ENCODE measurements around the gene GALNT2.

GALNT2 gene

GRCh38 chr1:230219174-230220067 is 152.4 kb downstream of the GALNT2 start:
- DNase-seq, result no peak

- DNase-seq, result no peak
Observed at GRCh38 chr1:230220478-230220877, 153.4 kb downstream of the GALNT2 start.

- DNase-seq, result no peak
Observed at GRCh38 chr1:230220907-230221306, 153.9 kb downstream of the GALNT2 start.

- DNase-seq, result no peak
Observed at GRCh38 chr1:230222678-230223077, 155.6 kb downstream of the GALNT2 start.

- no peak for DNase-seq
Observed at GRCh38 chr1:230224101-230224960, 157.3 kb downstream of the GALNT2 start.

- DNase-seq, result no peak
Observed at GRCh38 chr1:230226007-230226800, 159.2 kb downstream of the GALNT2 start.

- DNase-seq, result no peak
Observed at GRCh38 chr1:230226814-230227213, 159.8 kb downstream of the GALNT2 start.

GRCh38 chr1:230228236-230228897 is 161.3 kb downstream of the GALNT2 start:
- no peak for DNase-seq

- no peak for DNase-seq
Observed at GRCh38 chr1:230230273-230230672, 163.2 kb downstream of the GALNT2 start.

GRCh38 chr1:230230948-230231773 is 164.1 kb downstream of the GALNT2 start:
- DNase-seq, result no peak

GRCh38 chr1:230231774-230232145 is 164.7 kb downstream of the GALNT2 start:
- no peak for DNase-seq

- no peak for DNase-seq
Observed at GRCh38 chr1:230232371-230232771, 165.3 kb downstream of the GALNT2 start.

GRCh38 chr1:230233786-230234185 is 166.7 kb downstream of the GALNT2 start:
- no peak for DNase-seq

- no peak for DNase-seq
Observed at GRCh38 chr1:230235876-230236275, 168.8 kb downstream of the GALNT2 start.

- DNase-seq, result no peak
Observed at GRCh38 chr1:230236301-230237008, 169.4 kb downstream of the GALNT2 start.

- no peak for DNase-seq
Observed at GRCh38 chr1:230237009-230237370, 170.0 kb downstream of the GALNT2 start.

- no peak for DNase-seq
Observed at GRCh38 chr1:230237805-230238204, 170.8 kb downstream of the GALNT2 start.

- DNase-seq, result no peak
Observed at GRCh38 chr1:230240446-230241086, 173.5 kb downstream of the GALNT2 start.

- DNase-seq, result no peak
Observed at GRCh38 chr1:230242326-230242725, 175.3 kb downstream of the GALNT2 start.

GRCh38 chr1:230243146-230243545 is 176.1 kb downstream of the GALNT2 start:
- no peak for DNase-seq
